ENCODE measurements around the gene CNST.

CNST gene

GRCh38 chr1:246678816-246679793 lies 112.8 kb downstream of the CNST start:
- no peak for TF ChIP-seq CTCF (conservative IDR thresholded peaks at IDR 0.05)
- TF ChIP-seq ZFX (IDR thresholded peaks at IDR 0.05) = no peak
- no peak overlapping the region for H3K27ac ChIP-seq

- no peak for TF ChIP-seq ZFX (IDR thresholded peaks at IDR 0.05)
- TF ChIP-seq CTCF (conservative IDR thresholded peaks at IDR 0.05) = no peak
- no peak overlapping the region for H3K27ac ChIP-seq
Measured at GRCh38 chr1:246679794-246680177, 113.5 kb downstream of the CNST start.

- H3K27ac ChIP-seq = no peak overlapping the region
- TF ChIP-seq CTCF (conservative IDR thresholded peaks at IDR 0.05) (no peak), ZFX (IDR thresholded peaks at IDR 0.05) (no peak)
Measured at GRCh38 chr1:246680190-246680589, 113.9 kb downstream of the CNST start.

- no peak for TF ChIP-seq ZFX (IDR thresholded peaks at IDR 0.05)
Measured at GRCh38 chr1:246680696-246681130, 114.5 kb downstream of the CNST start.

GRCh38 chr1:246681900-246682895 lies 115.9 kb downstream of the CNST start:
- H3K27ac ChIP-seq = no peak overlapping the region
- TF ChIP-seq CTCF (conservative IDR thresholded peaks at IDR 0.05) = no peak
- no peak for TF ChIP-seq ZFX (IDR thresholded peaks at IDR 0.05)

More at GRCh38 chr1:246680696-246681130, 114.5 kb downstream of the CNST start:
- H3K27ac ChIP-seq = no peak overlapping the region

- TF ChIP-seq ZFX (IDR thresholded peaks at IDR 0.05) (no peak), CTCF (conservative IDR thresholded peaks at IDR 0.05) (no peak)
- no peak overlapping the region for H3K27ac ChIP-seq
Measured at GRCh38 chr1:246683521-246683920, 117.3 kb downstream of the CNST start.

GRCh38 chr1:246687002-246687401 lies 120.7 kb downstream of the CNST start:
- H3K27ac ChIP-seq = no peak overlapping the region
- TF ChIP-seq CTCF (conservative IDR thresholded peaks at IDR 0.05) (no peak), ZFX (IDR thresholded peaks at IDR 0.05) (no peak)
